ENCODE data around the gene C9.

GRCh38 chr5:39360471-39361111 is 3.7 kb downstream of the C9 start:
- TF ChIP-seq CTCF (IDR thresholded peaks at IDR 0.05) (no peak), POLR2A (IDR thresholded peaks at IDR 0.05) (no peak)

Data from testis (tissue), 2 donors.